ENCODE measurements around the gene PAK1. TPM values are rescaled to one million over a fixed set of nuclear protein-coding genes. Genes with fewer than 3 reads are reported as not detected.

The PAK1 gene
- total and polyA plus RNA-seq, 2 of the 4 experiments (the other 2 are of a cell fraction), result 34.3 to 60.6 TPM

GRCh38 chr11:77287615-77288273, 186.2 kb downstream of the PAK1 start:
- Histone ChIP-seq H2BK20ac (ENCODE audit: low read depth, low read length) (peak overlapping the region; percentile 68; the same call in 1 of the 2 replicates), H2BK120ac (ENCODE audit: low read depth, low read length) (peak overlapping the region; percentile 15; the same call in 1 of the 2 replicates), H3K9me3 (ENCODE audit: control insufficient read depth, insufficient read depth, low read length) (no peaks in the 10 kb centered on the region), H3K4me2 (ENCODE audit: low read depth, low read length) (no peak overlapping the region; the same call in 1 of the 2 replicates), H4K8ac (ENCODE audit: low read depth in 2 of 2, low read length in 2 of 2) (peak overlapping the region; percentile 1 to 54; a peak in 1 of 4 replicates), H3K4me1 (ENCODE audit: control insufficient read depth, insufficient read depth, low read length) (peaks cover 12% of the 10 kb centered on the region), H3K27ac (ENCODE audit: insufficient read depth, low read length) (peak overlapping the region; percentile 38), H3K14ac (replicated peaks; ENCODE audit: low read depth, low read length) (peak overlapping the region; percentile 14; the same call in 1 of the 2 replicates), H2AK9ac (replicated peaks; ENCODE audit: low read depth, low read length, poor library complexity) (no peak overlapping the region), H3K9me1 (ENCODE audit: insufficient read depth, low read length) (peaks cover 8% of the 10 kb centered on the region), H3K27me3 (ENCODE audit: control insufficient read depth, insufficient read depth, low read length) (no peaks in the 10 kb centered on the region), H2BK5ac (ENCODE audit: low read depth, low read length, poor library complexity, severe bottlenecking) (peak overlapping the region; percentile 70), H2AFZ (replicated peaks; ENCODE audit: low read length, poor library complexity) (peak overlapping the region; percentile 55), H3K18ac (ENCODE audit: low read depth, low read length) (peak overlapping the region; percentile 38), H3K9ac (ENCODE audit: low read depth, low read length) (no peak overlapping the region), H3K56ac (ENCODE audit: extremely low read depth, insufficient read depth, low read length) (no peak overlapping the region), H3K36me3 (ENCODE audit: control insufficient read depth, insufficient read depth, low read length) (no peaks in the 10 kb centered on the region), H4K20me1 (ENCODE audit: insufficient read depth, low read length) (no peaks in the 10 kb centered on the region), H3K79me1 (ENCODE audit: low read depth in 1 of 2, low read length in 2 of 2) (no peaks in the 10 kb centered on the region), H4K91ac (ENCODE audit: insufficient read depth, low read depth, low read length) (peak overlapping the region; percentile 41), H2BK15ac (ENCODE audit: low read depth, low read length) (peak overlapping the region; percentile 59; the same call in 1 of the 3 replicates), H3K23ac (ENCODE audit: low read depth, low read length) (no peak overlapping the region), H3K4me3 (ENCODE audit: insufficient read depth, low read depth, low read length) (no peak overlapping the region), H4K5ac (ENCODE audit: low read depth, low read length) (peak overlapping the region; percentile 15; the same call in 1 of the 2 replicates), H3K4ac (ENCODE audit: low read depth, low read length) (peak overlapping the region; percentile 70), H2AK5ac (ENCODE audit: low read depth, low read length) (peak overlapping the region; percentile 88)
- peak; percentile 95 for ATAC-seq (ENCODE audit: low read depth)
- intact Hi-C loops (cut with micrococcal nuclease), result no loop called here
- peak; percentile 97 for DNase-seq
- ChIA-PET POLR2A (ENCODE audit: unreplicated experiment) (no interaction called here), CTCF (no interaction called here)
- dilution Hi-C loops (cut with HindIII; ENCODE audit: low sequenced_read_pairs, unreplicated experiment), result no loop called here
- in situ Hi-C loops (cut with MboI; ENCODE audit: low sequenced_read_pairs), result no loop called here
- BruUV-seq (replicated peaks), result no TSS peak
- WGBS, 2 experiments (ENCODE audit: extremely low coverage in 2 of 2, insufficient read length in 1 of 2), result no CpG with 5 or more reads among the region's 5 CpGs
- TF ChIP-seq CHD1 (IDR thresholded peaks at IDR 0.05; ENCODE audit: low read depth, low read length) (no peak), BHLHE40 (IDR thresholded peaks at IDR 0.05; ENCODE audit: low read depth, low read length) (peak; percentile 97), ELK1 (IDR thresholded peaks at IDR 0.05; ENCODE audit: borderline replicate concordance, low read depth, low read length) (no peak), MAFK (IDR thresholded peaks at IDR 0.05; ENCODE audit: low read depth, low read length) (peak; percentile 53; the same call in 1 of the 2 replicates), CEBPB (IDR thresholded peaks at IDR 0.05; ENCODE audit: low read depth, low read length) (peak; percentile 87), RAD21 (IDR thresholded peaks at IDR 0.05; ENCODE audit: low read length) (no peak), MAZ (IDR thresholded peaks at IDR 0.05; ENCODE audit: borderline replicate concordance, low read depth, low read length) (no peak), RFX5 (IDR thresholded peaks at IDR 0.05; ENCODE audit: low read depth, low read length) (no peak), POLR2A (IDR thresholded peaks at IDR 0.05; ENCODE audit: low read depth, low read length) (no peak), NFE2L2 (IDR thresholded peaks at IDR 0.05; ENCODE audit: low read depth, low read length) (no peak), CTCF (conservative IDR thresholded peaks at IDR 0.05; ENCODE audit: low read depth, low read length) (no peak), USF2 (IDR thresholded peaks at IDR 0.05; ENCODE audit: low read depth, low read length) (no peak), SMC3 (IDR thresholded peaks at IDR 0.05; ENCODE audit: low read depth, low read length) (no peak), FOS (IDR thresholded peaks at IDR 0.05; ENCODE audit: low read depth, low read length) (peak; percentile 95), RCOR1 (IDR thresholded peaks at IDR 0.05; ENCODE audit: insufficient replicate concordance, low read length) (peak; percentile 32)

Measured in IMR-90 (cell line).